Kidney (tissue), 14 donors: Measurements from ENCODE around the gene SLC9A8. TPM values are rescaled to one million over a fixed set of nuclear protein-coding genes. Genes with fewer than 3 reads are reported as not detected.

Source experiments
- DNase-seq, 5 donors: peaks; one replicate each; pipeline ENCODE4 v3.0.0-alpha.2; 2013 to 2020
- FAIRE-seq: peaks from 2 replicates; lab custom pipeline; 2012; peaks lifted over from hg19 to GRCh38; lab: Jason Lieb, UNC
- H3K27ac ChIP-seq, 2 donors: one replicate each; pipeline ENCODE4 v1.7.0; 2013; ENCODE audit warnings: low read depth in 2 of 2, low read length in 2 of 2, inconsistent platforms in 1 of 2
- H3K27me3 ChIP-seq: one replicate; pipeline ENCODE4 v1.7.1; 2013; ENCODE audit warnings: low read length, inconsistent platforms; ENCODE audit not compliant: control insufficient read depth, insufficient read depth
- H3K36me3 ChIP-seq, 3 donors: one replicate each; pipeline versions ENCODE4 v1.7.0 to v1.7.1; 2013; ENCODE audit warnings: low read length in 3 of 3, control low read depth in 1 of 3, inconsistent platforms in 1 of 3; ENCODE audit not compliant: insufficient read depth in 3 of 3, control insufficient read depth in 2 of 3
- H3K4me1 ChIP-seq, 3 donors: one replicate each; pipeline versions ENCODE4 v1.7.0 to v1.7.1; 2013; ENCODE audit warnings: low read length in 3 of 3, inconsistent platforms in 1 of 3, low read depth in 1 of 3; ENCODE audit not compliant: control insufficient read depth in 2 of 3, insufficient read depth in 2 of 3
- H3K4me3 ChIP-seq, 3 donors: one replicate each; pipeline versions ENCODE4 v1.7.0 to v1.8.1; 2013; ENCODE audit warnings: low read length in 3 of 3, control low read depth in 1 of 3, inconsistent platforms in 1 of 3
- H3K9ac ChIP-seq, 3 donors: one replicate each; pipeline versions ENCODE4 v1.7.0 to v1.7.1; 2013; ENCODE audit warnings: low read length in 3 of 3, control low read depth in 1 of 3, inconsistent platforms in 1 of 3
- H3K9me3 ChIP-seq, 3 donors: one replicate each; pipeline versions ENCODE4 v1.7.0 to v1.7.1; 2013; ENCODE audit warnings: low read length in 3 of 3, control low read depth in 1 of 3, inconsistent platforms in 1 of 3; ENCODE audit not compliant: control insufficient read depth in 2 of 3, insufficient read depth in 1 of 3
- CTCF ChIP-seq: IDR thresholded peaks from 3 replicates; pipeline ENCODE4 v1.5.1; 2012; ENCODE audit warnings: mild to moderate bottlenecking, moderate library complexity, borderline replicate concordance; ENCODE audit not compliant: insufficient read depth; ENCODE audit errors: extremely low read depth
- intact Hi-C: fragments of 100-400 bp; cut with DNase I; formaldehyde crosslinking; loops from one replicate; pipeline ENCODE4 v1.11.1; 2022
- polyA plus RNA-seq: library from polyadenylated mRNA; stranded (reverse); fragments of 350-450 nt; fragmentation: Illumina TruSeq; extraction: RNeasy Lipid Tissue Mini Kit (QIAGEN cat#74804); gene quantifications from one replicate; pipeline ENCODE4 v1.2.3, GENCODE V29; 2014; ENCODE audit warnings: low read depth, low replicate concordance; ENCODE audit not compliant: insufficient read depth
- total RNA-seq: library from RNA; stranded (reverse); fragmentation: NEBNext Ultra II Directional; extraction: Animal tissue kit (Norgen Biotek cat#: 25700); gene quantifications from one replicate; pipeline ENCODE4 v1.2.1, GENCODE V29; 2021
- donor health status: control.
- donor health status: control.
- donor health status: control.
- donor health status: control.
- donor health status: control.
- donor health status: DM: yes; HTN: yes; CAD: no.
- donor health status: Normal renal cell carcinoma (clear cell type).

SLC9A8 gene
- total and polyA plus RNA-seq, 2 donors from 2014 or later, result 4.5 to 22.4 TPM

- no peak for FAIRE-seq
- intact Hi-C loops, result no loop called here
- Histone ChIP-seq H3K36me3 (peaks cover 2 to 24% (median 20%) of the 10 kb centered on the region in 3 donors), H3K27ac (no peak overlapping the region), H3K27me3 (no peaks in the 10 kb centered on the region), H3K9ac (no peak overlapping the region), H3K9me3 (no peaks in the 10 kb centered on the region), H3K4me3 (no peak overlapping the region), H3K4me1 (no peaks in the 10 kb centered on the region)
- no peak for DNase-seq
- TF ChIP-seq CTCF, result no peak
Observed at GRCh38 chr20:49866051-49866450, 53.4 kb downstream of the SLC9A8 start.

GRCh38 chr20:49867453-49868215 lies 55.0 kb downstream of the SLC9A8 start:
- FAIRE-seq (no peak), DNase-seq (no peak)
- TF ChIP-seq CTCF, result no peak
- Histone ChIP-seq H3K36me3 (peaks cover 2 to 26% (median 25%) of the 10 kb centered on the region in 3 donors), H3K27me3 (no peaks in the 10 kb centered on the region), H3K4me3 (no peak overlapping the region), H3K27ac (no peak overlapping the region), H3K4me1 (no peaks in the 10 kb centered on the region), H3K9ac (no peak overlapping the region), H3K9me3 (no peaks in the 10 kb centered on the region)
- intact Hi-C loops, result no loop called here

- Histone ChIP-seq H3K9me3 (no peaks in the 10 kb centered on the region), H3K27ac (no peak overlapping the region), H3K27me3 (no peaks in the 10 kb centered on the region), H3K9ac (no peak overlapping the region), H3K4me3 (no peak overlapping the region), H3K36me3 (peaks cover 2 to 26% (median 25%) of the 10 kb centered on the region in 3 donors), H3K4me1 (no peaks in the 10 kb centered on the region)
- DNase-seq (no peak), FAIRE-seq (no peak)
- intact Hi-C loops, result no loop called here
- no peak for TF ChIP-seq CTCF
Observed at GRCh38 chr20:49868538-49868937, 55.9 kb downstream of the SLC9A8 start.
